ENCODE results near the gene NUDT4.
"Not testable (repeated sequence)": the region's sequence is repeated elsewhere in the genome, so short reads cannot be mapped to it uniquely, and the experiment has no call there.

- not testable (repeated sequence) for TF ChIP-seq CTCF (IDR thresholded peaks at IDR 0.05); POLR2A (IDR thresholded peaks at IDR 0.05; ENCODE audit: low read length); MAFK (IDR thresholded peaks at IDR 0.05; ENCODE audit: partially characterized antibody); POLR2AphosphoS2 (conservative IDR thresholded peaks at IDR 0.05; ENCODE audit: low read length); NR3C1 (IDR thresholded peaks at IDR 0.05); EP300 (IDR thresholded peaks at IDR 0.05); CHD2 (IDR thresholded peaks at IDR 0.05; ENCODE audit: low read length, partially characterized antibody); BHLHE40 (IDR thresholded peaks at IDR 0.05; ENCODE audit: low read depth, low read length); ZNF302 (CRISPR knock-in tag; IDR thresholded peaks at IDR 0.05); USF2 (IDR thresholded peaks at IDR 0.05)
- TF ChIP-seq, protein P1, sequence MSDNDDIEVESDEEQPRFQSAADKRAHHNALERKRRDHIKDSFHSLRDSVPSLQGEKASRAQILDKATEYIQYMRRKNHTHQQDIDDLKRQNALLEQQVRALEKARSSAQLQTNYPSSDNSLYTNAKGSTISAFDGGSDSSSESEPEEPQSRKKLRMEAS (IDR thresholded peaks at IDR 0.05), result not testable (repeated sequence)
- TF ChIP-seq, protein P2, sequence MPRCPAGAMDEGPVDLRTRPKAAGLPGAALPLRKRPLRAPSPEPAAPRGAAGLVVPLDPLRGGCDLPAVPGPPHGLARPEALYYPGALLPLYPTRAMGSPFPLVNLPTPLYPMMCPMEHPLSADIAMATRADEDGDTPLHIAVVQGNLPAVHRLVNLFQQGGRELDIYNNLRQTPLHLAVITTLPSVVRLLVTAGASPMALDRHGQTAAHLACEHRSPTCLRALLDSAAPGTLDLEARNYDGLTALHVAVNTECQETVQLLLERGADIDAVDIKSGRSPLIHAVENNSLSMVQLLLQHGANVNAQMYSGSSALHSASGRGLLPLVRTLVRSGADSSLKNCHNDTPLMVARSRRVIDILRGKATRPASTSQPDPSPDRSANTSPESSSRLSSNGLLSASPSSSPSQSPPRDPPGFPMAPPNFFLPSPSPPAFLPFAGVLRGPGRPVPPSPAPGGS (IDR thresholded peaks at IDR 0.05), result not testable (repeated sequence)
These were observed 31.8 kb downstream of the NUDT4 start for GRCh38 chr12:93409343-93410187.
